NCI-H2227 treated with DMSO at 0.1 percent for 48 hours (cell line): ENCODE measurements around the gene TFG.

ENCODE experiments used
- DNase-seq: peaks from one replicate; lab custom pipeline; 2025; lab: John Stamatoyannopoulos, UW

The TFG gene

DNA sequence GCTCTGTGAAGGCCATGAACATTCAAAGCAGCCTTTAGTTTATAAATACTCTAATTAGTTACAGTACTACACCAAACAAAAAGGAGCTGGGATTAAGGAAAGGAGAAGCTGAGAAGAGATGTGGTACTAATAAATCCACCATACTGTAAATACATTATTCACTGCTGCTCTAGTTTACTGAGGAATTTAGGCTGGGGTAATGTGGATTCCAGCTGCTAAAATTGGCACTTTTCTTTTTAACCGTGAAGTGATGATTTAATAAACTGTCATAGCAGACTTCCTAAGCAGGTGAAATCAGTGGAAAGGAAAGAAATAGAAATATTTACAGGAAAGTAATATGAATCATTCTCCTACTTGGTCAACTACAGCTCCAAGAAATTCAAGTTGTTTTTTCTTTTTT lies 88.7 kb downstream of the TFG start:
- DNase-seq: no peak
